Measurements from ENCODE around the gene LY6G5B. TPM values are rescaled to one million over a fixed set of nuclear protein-coding genes. Genes with fewer than 3 reads are reported as not detected.

LY6G5B gene
- total and polyA plus RNA-seq, 2 donors (not counting 3 experiments of a cell fraction or from before 2014, with no cell fraction given) = 15.4 to 25.0 TPM

- no peak overlapping the region for H3K4me3 ChIP-seq (replicated peaks in 1 of 3; ENCODE audit: insufficient read depth in 1 of 3, low read depth in 1 of 3, low read length in 3 of 3)
- TF ChIP-seq JUN (IDR thresholded peaks at IDR 0.05; ENCODE audit: borderline replicate concordance, insufficient read depth, insufficient read length, low read depth) (no peak), FOS (IDR thresholded peaks at IDR 0.05; ENCODE audit: borderline replicate concordance, insufficient read depth, low read length) (no peak), EZH2 (IDR thresholded peaks at IDR 0.05; ENCODE audit: borderline replicate concordance, low read depth, low read length, severe bottlenecking) (no peak), MYC (IDR thresholded peaks at IDR 0.05; ENCODE audit: low read depth, low read length) (no peak), MAX (IDR thresholded peaks at IDR 0.05; ENCODE audit: insufficient read depth, insufficient read length) (no peak), POLR2AphosphoS5 (IDR thresholded peaks at IDR 0.05; ENCODE audit: insufficient read depth, low read depth, low read length) (no peak), CTCF (IDR thresholded peaks at IDR 0.05; ENCODE audit: extremely low read depth in 1 of 2, insufficient read depth in 1 of 2, low read depth in 1 of 2, low read length in 2 of 2) (no peak), GATA2 (IDR thresholded peaks at IDR 0.05; ENCODE audit: insufficient read depth, insufficient read length, low read depth, low read length) (no peak), POLR2A (IDR thresholded peaks at IDR 0.05; ENCODE audit: low read depth, low read length) (no peak)
- no peaks in the 10 kb centered on the region for H3K9me1 ChIP-seq (replicated peaks; ENCODE audit: control insufficient read depth, extremely low read depth, insufficient read depth, low read length)
- no peak for DNase-seq (ENCODE audit: low read depth, low spot score)
- intact Hi-C loops (cut with micrococcal nuclease) (no loop called here), dilution Hi-C loops (cut with MboI; ENCODE audit: extremely low pct_ligation_motif_present, low sequenced_read_pairs) (no loop called here)
- TSS peak; percentile 61 for BruUV-seq (replicated peaks)
- H3K9me3 ChIP-seq (replicated peaks; ENCODE audit: control insufficient read depth, insufficient read depth, low read length) = no peaks in the 10 kb centered on the region
- H3K9ac ChIP-seq (replicated peaks; ENCODE audit: extremely low read depth, insufficient read depth, low read length) = no peak overlapping the region
- H3K27ac ChIP-seq (ENCODE audit: insufficient read depth, low read depth, low read length) = no peak overlapping the region
- no peaks in the 10 kb centered on the region for H3K79me2 ChIP-seq (ENCODE audit: control insufficient read depth, insufficient read depth, low read length)
- peaks cover 34 to 71% of the 10 kb centered on the region in 2 experiments for H3K36me3 ChIP-seq (ENCODE audit: control insufficient read depth in 2 of 2, extremely low read depth in 1 of 2, insufficient read depth in 2 of 2, low read length in 2 of 2)
- no peak for FAIRE-seq
- CTCF ChIA-PET = interaction anchor here (1.0 to 2.5 kb wide), 6 partner anchors 11 to 151 kb away, joined by 3 to 8 read pairs (median 4); partner anchors contain the start of gene ATP6V1G2
- no peaks in the 10 kb centered on the region for H3K27me3 ChIP-seq (ENCODE audit: control insufficient read depth in 2 of 2, insufficient read depth in 2 of 2, low read length in 2 of 2)
- H4K20me1 ChIP-seq (replicated peaks; ENCODE audit: control insufficient read depth, extremely low read depth, insufficient read depth, low read length) = no peaks in the 10 kb centered on the region
- POLR2A ChIA-PET = interaction anchor here (0.7 to 2.2 kb wide), 2 partner anchors 11 to 105 kb away, joined by 3 to 10 read pairs; partner anchors contain the start of gene BAG6
- no peak overlapping the region for H2AFZ ChIP-seq (ENCODE audit: low read depth, low read length)
- no peaks in the 10 kb centered on the region for H3K4me1 ChIP-seq (ENCODE audit: control insufficient read depth, extremely low read depth, insufficient read depth, low read length)
- no peak overlapping the region for H3K4me2 ChIP-seq (ENCODE audit: insufficient read depth, low read length)
These were observed 29.2 kb upstream of the LY6G5B start for GRCh38 chr6:31640612-31641011.
